Astrocyte (in vitro differentiated cells and primary cell): Measurements from ENCODE around the gene PRKCB.

Experiments used
- EZH2 ChIP-seq: IDR thresholded peaks from 2 replicates; pipeline ENCODE4 v1.6.1; 2012; ENCODE audit warnings: mild to moderate bottlenecking, low read length, inconsistent platforms; ENCODE audit not compliant: insufficient read depth
- TF ChIP-seq, protein P1 (sequence below): IDR thresholded peaks from 2 replicates; pipeline ENCODE4 v1.5.1; 2011; ENCODE audit warnings: low read depth, mild to moderate bottlenecking, inconsistent platforms, low read length, moderate library complexity; ENCODE audit not compliant: insufficient read depth

DNA sequence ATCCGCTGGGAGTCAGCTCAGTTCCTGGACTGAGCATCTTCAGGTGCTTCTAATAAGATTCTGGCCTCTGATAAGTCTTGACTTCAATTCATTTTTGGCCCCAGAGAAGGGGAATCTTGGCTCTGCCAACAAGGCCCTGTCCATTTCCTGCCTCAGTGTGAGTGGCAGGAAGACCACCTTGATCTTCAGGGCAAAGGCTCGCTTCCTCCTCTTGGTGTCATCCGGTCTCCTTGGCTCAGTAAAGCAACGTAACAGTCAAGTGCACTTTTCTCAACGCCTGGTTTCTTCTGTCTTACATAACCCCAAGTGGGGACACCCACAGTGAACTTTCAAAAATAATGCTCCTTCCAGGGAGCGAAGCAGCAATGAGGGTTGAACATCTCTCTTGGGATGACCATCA, 169.8 kb downstream of the PRKCB start:
- TF ChIP-seq, protein P1, sequence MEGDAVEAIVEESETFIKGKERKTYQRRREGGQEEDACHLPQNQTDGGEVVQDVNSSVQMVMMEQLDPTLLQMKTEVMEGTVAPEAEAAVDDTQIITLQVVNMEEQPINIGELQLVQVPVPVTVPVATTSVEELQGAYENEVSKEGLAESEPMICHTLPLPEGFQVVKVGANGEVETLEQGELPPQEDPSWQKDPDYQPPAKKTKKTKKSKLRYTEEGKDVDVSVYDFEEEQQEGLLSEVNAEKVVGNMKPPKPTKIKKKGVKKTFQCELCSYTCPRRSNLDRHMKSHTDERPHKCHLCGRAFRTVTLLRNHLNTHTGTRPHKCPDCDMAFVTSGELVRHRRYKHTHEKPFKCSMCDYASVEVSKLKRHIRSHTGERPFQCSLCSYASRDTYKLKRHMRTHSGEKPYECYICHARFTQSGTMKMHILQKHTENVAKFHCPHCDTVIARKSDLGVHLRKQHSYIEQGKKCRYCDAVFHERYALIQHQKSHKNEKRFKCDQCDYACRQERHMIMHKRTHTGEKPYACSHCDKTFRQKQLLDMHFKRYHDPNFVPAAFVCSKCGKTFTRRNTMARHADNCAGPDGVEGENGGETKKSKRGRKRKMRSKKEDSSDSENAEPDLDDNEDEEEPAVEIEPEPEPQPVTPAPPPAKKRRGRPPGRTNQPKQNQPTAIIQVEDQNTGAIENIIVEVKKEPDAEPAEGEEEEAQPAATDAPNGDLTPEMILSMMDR: no peak
- no peak for TF ChIP-seq EZH2
